GM10248 (cell line): ENCODE data around the gene DNM3.

Experiments
- CTCF ChIA-PET: fragments of 300-600 bp; sonication (Branson Sonifier 250); formaldehyde crosslinking; extraction: SDS; loops from one replicate; lab custom pipeline; 2021; ENCODE audit warnings: antibody characterized with exemption; lab: Yijun Ruan, JAX
- POLR2A ChIA-PET: fragments of 350-650 bp; sonication (Branson Sonifier 250); formaldehyde crosslinking; extraction: SDS; loops from one replicate; lab custom pipeline; 2020; ENCODE audit warnings: antibody characterized with exemption; lab: Yijun Ruan, JAX
- DNase-seq: peaks from one replicate; pipeline ENCODE4 v3.0.0; 2012; ENCODE audit errors: extremely low spot score
- TF ChIP-seq, protein P1 (sequence below): IDR thresholded peaks from 2 replicates; pipeline ENCODE4 v1.5.1; 2012; ENCODE audit warnings: mild to moderate bottlenecking, low read depth; ENCODE audit errors: extremely low read depth, missing control alignments, control extremely low read depth

The DNM3 gene

GRCh38 chr1:172451002-172451443 lies 609.7 kb downstream of the DNM3 start:
- ChIA-PET CTCF (interaction anchor here (0.9 to 5.1 kb wide), 9 partner anchors 8 to 448 kb away, joined by 3 to 45 read pairs (median 4); no protein-coding TSS in a partner anchor), POLR2A (no interaction called here)
- no peak for DNase-seq
- TF ChIP-seq, protein P1, sequence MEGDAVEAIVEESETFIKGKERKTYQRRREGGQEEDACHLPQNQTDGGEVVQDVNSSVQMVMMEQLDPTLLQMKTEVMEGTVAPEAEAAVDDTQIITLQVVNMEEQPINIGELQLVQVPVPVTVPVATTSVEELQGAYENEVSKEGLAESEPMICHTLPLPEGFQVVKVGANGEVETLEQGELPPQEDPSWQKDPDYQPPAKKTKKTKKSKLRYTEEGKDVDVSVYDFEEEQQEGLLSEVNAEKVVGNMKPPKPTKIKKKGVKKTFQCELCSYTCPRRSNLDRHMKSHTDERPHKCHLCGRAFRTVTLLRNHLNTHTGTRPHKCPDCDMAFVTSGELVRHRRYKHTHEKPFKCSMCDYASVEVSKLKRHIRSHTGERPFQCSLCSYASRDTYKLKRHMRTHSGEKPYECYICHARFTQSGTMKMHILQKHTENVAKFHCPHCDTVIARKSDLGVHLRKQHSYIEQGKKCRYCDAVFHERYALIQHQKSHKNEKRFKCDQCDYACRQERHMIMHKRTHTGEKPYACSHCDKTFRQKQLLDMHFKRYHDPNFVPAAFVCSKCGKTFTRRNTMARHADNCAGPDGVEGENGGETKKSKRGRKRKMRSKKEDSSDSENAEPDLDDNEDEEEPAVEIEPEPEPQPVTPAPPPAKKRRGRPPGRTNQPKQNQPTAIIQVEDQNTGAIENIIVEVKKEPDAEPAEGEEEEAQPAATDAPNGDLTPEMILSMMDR, result no peak

DNA sequence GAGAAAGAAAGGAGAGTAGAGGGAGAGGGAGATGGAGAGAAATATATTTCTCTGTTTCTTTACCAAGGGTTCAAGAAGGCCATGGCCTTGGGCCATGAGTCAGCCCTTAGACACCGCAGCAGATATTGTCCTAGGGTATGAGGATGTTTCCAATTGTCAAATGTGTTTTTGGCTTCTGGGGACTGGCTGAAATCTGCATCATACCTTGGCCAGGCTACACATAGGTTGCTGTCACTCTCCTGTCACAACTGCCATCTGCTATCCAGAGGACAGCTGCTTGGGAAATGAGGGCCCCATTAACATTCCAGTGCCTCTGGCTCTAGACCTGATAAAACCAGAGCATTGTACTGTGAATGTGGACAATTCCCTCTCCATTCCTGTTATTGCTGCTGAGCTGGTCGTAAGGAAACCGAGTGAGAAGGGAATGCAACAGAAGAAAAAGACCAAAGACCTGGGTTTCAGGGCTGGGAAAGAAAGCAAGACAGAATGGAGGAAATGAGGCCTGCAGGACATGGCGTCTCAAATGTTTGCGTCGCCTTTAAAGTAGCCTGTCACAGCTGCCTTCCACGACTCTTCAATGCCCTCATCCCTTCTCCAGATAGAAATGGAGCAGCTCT lies 611.3 kb downstream of the DNM3 start:
- CTCF ChIA-PET, result interaction anchor here (0.6 to 5.1 kb wide), 3 partner anchors 8 to 266 kb away, joined by 3 to 45 read pairs (median 3); no protein-coding TSS in a partner anchor
- POLR2A ChIA-PET, result no interaction called here
- TF ChIP-seq, protein P1, result no peak
- DNase-seq, result no peak

DNA sequence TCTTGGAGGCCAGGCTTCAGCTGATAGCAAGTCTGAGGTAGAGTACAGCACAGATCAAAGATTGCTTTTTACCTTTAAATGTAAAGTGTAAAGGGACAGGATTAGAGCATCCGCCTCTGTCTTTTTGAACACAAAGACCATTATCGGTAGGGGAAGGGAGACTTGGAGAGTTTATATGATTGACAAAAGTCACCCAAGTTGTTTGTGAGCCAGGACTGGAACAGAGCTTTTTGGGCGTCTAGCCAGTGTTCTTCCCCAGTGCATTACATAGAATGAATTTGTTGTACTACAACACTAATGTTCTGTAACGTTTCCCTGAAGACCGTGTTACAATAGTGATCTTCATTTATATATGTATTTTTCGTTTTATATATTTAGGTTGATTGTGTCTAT lies 611.9 kb downstream of the DNM3 start:
- TF ChIP-seq, protein P1, result no peak
- no peak for DNase-seq
- CTCF ChIA-PET, result interaction anchor here (0.6 to 5.1 kb wide), 3 partner anchors 9 to 266 kb away, joined by 3 to 45 read pairs (median 3); no protein-coding TSS in a partner anchor
- POLR2A ChIA-PET, result no interaction called here

DNA sequence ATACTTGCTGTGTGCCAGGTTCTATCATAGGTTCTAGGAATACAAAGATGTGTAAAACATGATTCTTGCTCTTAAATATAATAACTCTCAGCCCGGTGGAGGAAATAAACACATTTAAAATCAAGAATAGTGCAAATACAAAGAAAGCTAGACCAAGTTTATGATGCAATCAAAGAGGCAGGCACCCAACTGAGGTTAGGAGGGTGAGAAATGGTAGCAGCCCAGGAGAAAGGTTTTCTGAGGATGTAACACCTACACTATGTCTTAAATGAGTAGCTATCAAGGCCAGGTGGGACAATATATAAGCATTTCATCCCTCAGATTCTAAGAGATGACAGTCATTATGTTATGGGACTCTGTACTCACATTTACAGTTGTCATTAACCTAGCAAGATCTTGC lies 612.3 kb downstream of the DNM3 start:
- no peak for DNase-seq
- ChIA-PET POLR2A (no interaction called here), CTCF (interaction anchor here (0.6 to 5.1 kb wide), 5 partner anchors 9 to 265 kb away, joined by 3 to 45 read pairs (median 6); partner anchors contain the start of gene PIGC)
- TF ChIP-seq, protein P1, result no peak

DNA sequence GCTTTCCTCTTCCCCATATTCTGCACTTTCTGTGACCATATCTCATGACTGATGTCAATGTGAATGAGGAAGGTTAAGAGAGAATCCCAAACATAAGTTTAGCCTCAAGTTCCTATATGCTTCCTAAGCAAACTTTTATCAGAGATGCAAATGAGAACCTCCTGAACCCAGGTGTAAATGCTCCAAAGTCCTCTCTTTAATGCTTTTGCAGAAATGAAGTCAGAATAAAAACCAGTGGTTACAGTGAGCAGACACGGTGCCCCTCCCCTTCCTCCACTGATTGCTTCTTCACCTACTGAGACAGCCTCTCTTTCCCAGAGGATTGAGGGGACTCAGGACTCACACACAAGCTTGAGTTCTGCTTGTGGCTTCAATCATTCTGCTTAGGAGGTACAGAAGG lies 614.2 kb downstream of the DNM3 start:
- CTCF ChIA-PET, result interaction anchor here (1.9 to 4.4 kb wide), 3 partner anchors 12 to 452 kb away, joined by 5 to 21 read pairs (median 6); partner anchors contain the start of gene PIGC
- POLR2A ChIA-PET, result no interaction called here

GRCh38 chr1:172456344-172456769 lies 615.1 kb downstream of the DNM3 start:
- DNase-seq, result no peak
- ChIA-PET POLR2A (no interaction called here), CTCF (interaction anchor here (1.9 to 4.4 kb wide), 2 partner anchors 13 to 453 kb away, joined by 5 to 21 read pairs; partner anchors contain the start of gene PIGC)
- TF ChIP-seq, protein P1, result no peak

More for the DNA sequence above, 614.2 kb downstream of the DNM3 start:
- TF ChIP-seq, protein P1, result no peak
- DNase-seq, result no peak
